Upper lobe of right lung (tissue), 1 donor: ENCODE data around the gene TTYH3. TPM values are rescaled to one million over a fixed set of nuclear protein-coding genes. Genes with fewer than 3 reads are reported as not detected.

ENCODE experiments used
- ATAC-seq: fragments of 200-7000 bp; cut with Tn5 transposase; one replicate; pipeline ENCODE4 v1.9.1; 2020; ENCODE audit warnings: mild to moderate bottlenecking, moderate library complexity
- DNase-seq: peaks from one replicate; pipeline ENCODE4 v3.0.0-alpha.2; 2020
- H3K27ac ChIP-seq: fragments of 200-600 bp; one replicate; pipeline ENCODE4 v1.8.0; 2022
- H3K27me3 ChIP-seq: fragments of 200-600 bp; one replicate; pipeline ENCODE4 v1.8.0; 2022; ENCODE audit warnings: mild to moderate bottlenecking
- H3K36me3 ChIP-seq: fragments of 200-600 bp; one replicate; pipeline ENCODE4 v1.8.0; 2022
- H3K4me1 ChIP-seq: fragments of 200-600 bp; one replicate; pipeline ENCODE4 v1.8.0; 2022
- H3K4me3 ChIP-seq: fragments of 200-600 bp; one replicate; pipeline ENCODE4 v1.8.0; 2022; ENCODE audit warnings: mild to moderate bottlenecking
- H3K9me3 ChIP-seq: fragments of 200-600 bp; one replicate; pipeline ENCODE4 v1.8.0; 2022
- intact Hi-C: fragments of 100-400 bp; cut with DNase I; formaldehyde crosslinking; loops from one replicate; pipeline ENCODE4 v1.11.0; 2022
- total RNA-seq: library from RNA; stranded (reverse); fragmentation: NEBNext Ultra II Directional; extraction: Animal tissue kit (Norgen Biotek cat#: 25700); gene quantifications from one replicate; pipeline ENCODE4 v1.2.1, GENCODE V29; 2021
- TF ChIP-seq, protein P1 (sequence below): fragments of 200-600 bp; IDR thresholded peaks from one replicate; pipeline ENCODE4 v1.8.0; 2022; ENCODE audit warnings: antibody characterized with exemption
- donor health status: DM: no; HTN: yes; CAD: no; lungs with severe emphysema.

The TTYH3 gene
- total RNA-seq, 1 donor from 2014 or later = 48.8 TPM

GRCh38 chr7:2665359-2665791, 33.6 kb downstream of the TTYH3 start:
- TF ChIP-seq, protein P1, sequence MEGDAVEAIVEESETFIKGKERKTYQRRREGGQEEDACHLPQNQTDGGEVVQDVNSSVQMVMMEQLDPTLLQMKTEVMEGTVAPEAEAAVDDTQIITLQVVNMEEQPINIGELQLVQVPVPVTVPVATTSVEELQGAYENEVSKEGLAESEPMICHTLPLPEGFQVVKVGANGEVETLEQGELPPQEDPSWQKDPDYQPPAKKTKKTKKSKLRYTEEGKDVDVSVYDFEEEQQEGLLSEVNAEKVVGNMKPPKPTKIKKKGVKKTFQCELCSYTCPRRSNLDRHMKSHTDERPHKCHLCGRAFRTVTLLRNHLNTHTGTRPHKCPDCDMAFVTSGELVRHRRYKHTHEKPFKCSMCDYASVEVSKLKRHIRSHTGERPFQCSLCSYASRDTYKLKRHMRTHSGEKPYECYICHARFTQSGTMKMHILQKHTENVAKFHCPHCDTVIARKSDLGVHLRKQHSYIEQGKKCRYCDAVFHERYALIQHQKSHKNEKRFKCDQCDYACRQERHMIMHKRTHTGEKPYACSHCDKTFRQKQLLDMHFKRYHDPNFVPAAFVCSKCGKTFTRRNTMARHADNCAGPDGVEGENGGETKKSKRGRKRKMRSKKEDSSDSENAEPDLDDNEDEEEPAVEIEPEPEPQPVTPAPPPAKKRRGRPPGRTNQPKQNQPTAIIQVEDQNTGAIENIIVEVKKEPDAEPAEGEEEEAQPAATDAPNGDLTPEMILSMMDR = no peak
- Histone ChIP-seq H3K4me3 (no peak overlapping the region), H3K9me3 (no peaks in the 10 kb centered on the region), H3K36me3 (no peaks in the 10 kb centered on the region), H3K27me3 (no peaks in the 10 kb centered on the region), H3K4me1 (peaks cover 8% of the 10 kb centered on the region), H3K27ac (no peak overlapping the region)
- intact Hi-C loops = no loop called here
- no peak for ATAC-seq
- no peak for DNase-seq

- H3K27ac ChIP-seq = no peak overlapping the region
- H3K4me1 ChIP-seq = peaks cover 13% of the 10 kb centered on the region
- no peak overlapping the region for H3K4me3 ChIP-seq
- no peaks in the 10 kb centered on the region for H3K27me3 ChIP-seq
- H3K9me3 ChIP-seq = no peaks in the 10 kb centered on the region
- intact Hi-C loops = no loop called here
- TF ChIP-seq, protein P1 = no peak
- ATAC-seq = no peak
- no peaks in the 10 kb centered on the region for H3K36me3 ChIP-seq
- no peak for DNase-seq
These were observed 34.4 kb downstream of the TTYH3 start for GRCh38 chr7:2666155-2666554.

DNA sequence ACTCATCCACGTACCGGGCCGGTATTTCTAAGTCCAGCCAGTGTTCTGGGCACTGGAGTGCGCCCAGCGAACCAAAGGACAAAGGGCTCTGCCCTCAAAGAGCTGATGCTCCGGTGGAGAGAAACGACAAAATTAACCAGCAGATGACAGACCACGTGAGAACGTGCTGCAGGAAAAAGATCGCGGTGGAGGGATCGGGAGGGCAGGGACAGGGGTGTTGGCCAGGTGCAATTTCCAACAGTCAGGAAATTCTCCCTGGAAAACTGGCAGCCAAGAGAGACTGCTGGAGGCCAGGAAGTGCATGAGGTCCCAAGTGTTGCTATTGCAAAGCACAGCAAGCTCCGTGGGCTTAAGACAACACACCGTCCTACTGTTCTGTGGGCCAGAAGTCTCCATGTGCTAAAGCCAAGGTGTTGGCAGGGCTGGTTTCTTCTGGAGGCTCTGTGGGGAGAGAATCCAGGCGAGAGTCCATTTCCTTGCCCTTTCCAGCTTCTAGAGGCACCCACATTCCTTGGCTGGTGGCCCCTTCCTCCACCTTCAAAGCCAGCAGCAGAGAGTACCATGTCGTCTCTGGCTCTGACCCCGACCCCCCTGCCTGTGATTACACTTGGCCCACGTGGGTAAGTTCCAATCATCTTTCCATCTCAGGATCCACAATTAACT, 34.9 kb downstream of the TTYH3 start:
- Histone ChIP-seq H3K4me1 (peaks cover 13% of the 10 kb centered on the region), H3K27ac (no peak overlapping the region), H3K27me3 (no peaks in the 10 kb centered on the region), H3K36me3 (no peaks in the 10 kb centered on the region), H3K4me3 (no peak overlapping the region), H3K9me3 (no peaks in the 10 kb centered on the region)
- DNase-seq (no peak), ATAC-seq (no peak)
- intact Hi-C loops = no loop called here
- TF ChIP-seq, protein P1 = no peak

GRCh38 chr7:2667843-2668242, 36.1 kb downstream of the TTYH3 start:
- H3K4me1 ChIP-seq = peaks cover 9% of the 10 kb centered on the region
- H3K27me3 ChIP-seq = no peaks in the 10 kb centered on the region
- no peak overlapping the region for H3K4me3 ChIP-seq
- H3K9me3 ChIP-seq = no peaks in the 10 kb centered on the region
- TF ChIP-seq, protein P1 = no peak
- DNase-seq (no peak), ATAC-seq (no peak)
- no peaks in the 10 kb centered on the region for H3K36me3 ChIP-seq
- intact Hi-C loops = no loop called here
- H3K27ac ChIP-seq = no peak overlapping the region

DNA sequence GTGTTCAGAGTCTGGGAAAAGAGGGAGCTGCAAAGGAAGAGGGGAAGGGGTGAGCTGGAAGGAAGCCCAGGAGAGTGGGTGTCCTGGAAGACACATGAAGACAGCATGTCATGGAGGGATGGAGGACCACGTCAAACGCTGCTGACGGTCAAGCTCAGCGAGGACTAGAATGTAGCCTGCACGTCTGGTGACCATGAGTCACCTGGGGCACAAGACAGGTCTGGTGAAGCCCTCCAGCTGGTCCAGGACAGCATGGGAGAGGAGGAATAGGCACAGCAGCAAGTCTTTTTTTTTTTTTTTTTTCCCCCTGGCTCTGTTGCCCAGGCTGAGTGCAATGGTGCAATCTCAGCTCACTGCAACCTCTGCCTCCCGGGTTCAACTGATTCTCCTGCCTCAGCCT, 36.6 kb downstream of the TTYH3 start:
- DNase-seq (no peak), ATAC-seq (no peak)
- H3K9me3 ChIP-seq = no peaks in the 10 kb centered on the region
- intact Hi-C loops = no loop called here
- H3K4me3 ChIP-seq = no peak overlapping the region
- no peaks in the 10 kb centered on the region for H3K36me3 ChIP-seq
- H3K27me3 ChIP-seq = no peaks in the 10 kb centered on the region
- TF ChIP-seq, protein P1 = no peak
- H3K4me1 ChIP-seq = peaks cover 5% of the 10 kb centered on the region
- no peak overlapping the region for H3K27ac ChIP-seq

DNA sequence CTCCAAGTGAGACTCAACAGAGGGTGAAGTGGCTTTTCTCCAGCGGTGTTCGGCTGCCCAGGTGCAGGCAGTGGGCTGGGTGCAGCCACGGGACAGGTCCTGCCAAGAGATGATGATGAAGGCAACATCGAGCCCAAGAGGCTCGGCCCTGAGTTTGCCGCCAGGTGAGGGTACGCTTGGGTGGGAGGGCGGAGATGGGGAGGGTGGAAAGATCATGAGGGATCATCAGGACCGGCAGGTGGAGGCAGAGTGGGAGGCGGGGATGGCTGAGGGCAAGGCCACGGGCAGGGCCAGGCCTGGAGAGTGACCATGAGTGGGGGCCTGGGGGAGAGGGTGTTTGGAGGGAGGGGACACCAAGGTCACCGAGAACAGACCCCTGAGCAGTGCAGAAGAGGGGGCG, 38.4 kb downstream of the TTYH3 start:
- Histone ChIP-seq H3K36me3 (no peaks in the 10 kb centered on the region), H3K9me3 (no peaks in the 10 kb centered on the region), H3K27me3 (no peaks in the 10 kb centered on the region), H3K4me3 (no peak overlapping the region), H3K4me1 (peaks cover 5% of the 10 kb centered on the region), H3K27ac (no peak overlapping the region)
- ATAC-seq = no peak
- TF ChIP-seq, protein P1 = no peak
- intact Hi-C loops = no loop called here
- no peak for DNase-seq
